Measurements from ENCODE around the gene CBLIF.
A peak's percentile ranks its signal among the peaks of the same experiment; 100 is the strongest.
"Not testable (repeated sequence)": the region's sequence is repeated elsewhere in the genome, so short reads cannot be mapped to it uniquely, and the experiment has no call there.

Gene CBLIF

DNA sequence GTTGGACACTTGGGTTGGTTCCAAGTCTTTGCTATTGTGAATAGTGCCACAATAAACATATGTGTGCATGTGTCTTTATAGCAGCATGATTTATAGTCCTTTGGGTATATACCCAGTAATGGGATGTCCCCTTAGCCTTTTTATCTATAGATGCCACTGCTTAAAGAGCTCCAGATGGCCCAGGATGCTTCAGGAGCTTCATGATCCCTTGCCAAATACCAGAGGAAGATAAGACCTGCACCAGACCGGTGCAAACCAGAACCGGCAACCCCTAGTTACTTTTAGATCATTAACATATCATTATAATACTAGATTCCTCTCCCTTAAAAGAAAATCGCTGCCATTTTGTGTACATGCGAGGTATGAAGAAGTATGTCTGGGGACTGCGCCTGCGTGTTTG is 3.1 kb upstream of the CBLIF start:
- H3K9me3 ChIP-seq (ENCODE audit: control insufficient read depth, insufficient read depth, low read length); H3K36me3 ChIP-seq (ENCODE audit: control insufficient read depth, insufficient read depth, low read length); H3K9ac ChIP-seq (ENCODE audit: low read depth, low read length); H3K27ac ChIP-seq (ENCODE audit: low read depth, low read length); H3K27me3 ChIP-seq (ENCODE audit: control insufficient read depth, insufficient read depth, low read length); H3K4me3 ChIP-seq (ENCODE audit: low read depth, low read length): not testable (repeated sequence)
- peaks cover 12% of the 10 kb centered on the region for H3K4me1 ChIP-seq (ENCODE audit: control insufficient read depth, insufficient read depth, low read length)

DNA sequence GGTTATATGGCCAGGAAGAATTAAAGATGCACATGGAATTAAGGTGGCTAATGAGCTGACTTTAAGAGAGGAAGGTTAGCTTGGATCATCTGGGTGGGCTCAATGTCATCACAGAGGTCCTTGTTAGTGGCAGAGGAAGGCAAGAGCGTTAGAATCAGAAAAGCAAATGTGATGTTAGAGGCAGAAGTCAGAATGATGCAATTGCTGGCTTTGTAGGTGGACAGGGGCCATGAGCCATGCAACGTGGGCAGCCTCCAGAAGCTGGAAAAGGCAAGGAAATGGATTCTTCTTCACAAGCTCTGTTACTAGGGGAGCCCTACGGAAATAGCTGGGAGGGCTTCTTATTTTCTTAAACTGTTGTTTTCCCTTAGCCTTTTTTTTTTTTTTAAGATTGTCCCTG is 2.3 kb upstream of the CBLIF start:
- Histone ChIP-seq H3K4me3 (ENCODE audit: low read depth, low read length) (no peak overlapping the region), H3K9me3 (ENCODE audit: control insufficient read depth, insufficient read depth, low read length) (no peaks in the 10 kb centered on the region), H3K4me1 (ENCODE audit: control insufficient read depth, insufficient read depth, low read length) (peaks cover 12% of the 10 kb centered on the region)

DNA sequence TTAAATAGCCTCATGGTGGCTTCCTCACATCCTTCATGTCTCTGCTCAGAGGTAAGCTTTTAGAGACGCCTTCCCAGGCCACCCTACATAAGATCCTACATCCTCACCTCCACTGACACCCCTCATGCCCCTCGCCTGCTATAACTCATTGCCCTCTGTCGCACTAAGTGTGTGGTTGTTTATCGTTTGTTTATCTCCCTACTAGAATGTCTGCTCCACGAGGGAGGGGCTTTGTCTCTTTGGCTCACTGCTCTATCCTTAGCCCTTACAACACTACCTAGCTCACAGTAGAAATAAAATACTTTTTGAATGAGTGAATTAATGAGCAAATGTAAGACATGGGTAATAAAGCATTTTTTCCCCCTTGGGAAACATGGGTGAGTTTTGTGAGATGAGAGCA is 1.3 kb upstream of the CBLIF start:
- Histone ChIP-seq H3K27me3 (ENCODE audit: control insufficient read depth, insufficient read depth, low read length) (no peaks in the 10 kb centered on the region), H3K36me3 (ENCODE audit: control insufficient read depth, insufficient read depth, low read length) (no peaks in the 10 kb centered on the region), H3K27ac (ENCODE audit: low read depth, low read length) (no peak overlapping the region), H3K4me3 (ENCODE audit: low read depth, low read length) (no peak overlapping the region), H3K4me1 (ENCODE audit: control insufficient read depth, insufficient read depth, low read length) (peaks cover 12% of the 10 kb centered on the region), H3K9me3 (ENCODE audit: control insufficient read depth, insufficient read depth, low read length) (no peaks in the 10 kb centered on the region), H3K9ac (ENCODE audit: low read depth, low read length) (no peak overlapping the region)

More for the DNA sequence above, 2.3 kb upstream of the CBLIF start:
- Histone ChIP-seq H3K9ac (ENCODE audit: low read depth, low read length) (no peak overlapping the region), H3K27ac (ENCODE audit: low read depth, low read length) (no peak overlapping the region), H3K36me3 (ENCODE audit: control insufficient read depth, insufficient read depth, low read length) (no peaks in the 10 kb centered on the region), H3K27me3 (ENCODE audit: control insufficient read depth, insufficient read depth, low read length) (no peaks in the 10 kb centered on the region)

DNA sequence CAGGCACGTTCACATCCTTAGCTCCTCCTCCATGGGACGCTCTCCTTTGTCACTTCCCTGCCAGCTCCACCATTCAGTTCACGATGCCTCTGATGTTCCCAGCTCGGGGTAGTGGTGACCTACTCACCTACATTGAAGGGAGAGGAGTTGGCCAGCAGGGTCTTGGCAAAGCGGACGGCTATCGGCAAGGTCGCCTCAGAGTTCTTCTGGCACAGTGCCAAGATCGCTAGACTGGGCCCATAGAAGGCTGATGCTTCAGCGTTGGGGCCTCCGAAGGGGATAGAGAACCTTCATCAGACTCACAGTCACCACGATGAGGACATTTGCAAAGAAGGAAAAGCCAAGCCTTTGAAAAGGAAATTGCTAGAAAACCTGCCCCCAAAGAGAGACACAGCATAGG is 3.0 kb downstream of the CBLIF start:
- no peaks in the 10 kb centered on the region for H3K27me3 ChIP-seq (ENCODE audit: control insufficient read depth, insufficient read depth, low read length)
- no peak overlapping the region for H3K4me3 ChIP-seq (ENCODE audit: low read depth, low read length)
- H3K9ac ChIP-seq (ENCODE audit: low read depth, low read length): no peak overlapping the region
- H3K9me3 ChIP-seq (ENCODE audit: control insufficient read depth, insufficient read depth, low read length): no peaks in the 10 kb centered on the region
- no peak overlapping the region for H3K27ac ChIP-seq (ENCODE audit: low read depth, low read length)
- H3K4me1 ChIP-seq (ENCODE audit: control insufficient read depth, insufficient read depth, low read length): peaks cover 12% of the 10 kb centered on the region
- no peaks in the 10 kb centered on the region for H3K36me3 ChIP-seq (ENCODE audit: control insufficient read depth, insufficient read depth, low read length)

DNA sequence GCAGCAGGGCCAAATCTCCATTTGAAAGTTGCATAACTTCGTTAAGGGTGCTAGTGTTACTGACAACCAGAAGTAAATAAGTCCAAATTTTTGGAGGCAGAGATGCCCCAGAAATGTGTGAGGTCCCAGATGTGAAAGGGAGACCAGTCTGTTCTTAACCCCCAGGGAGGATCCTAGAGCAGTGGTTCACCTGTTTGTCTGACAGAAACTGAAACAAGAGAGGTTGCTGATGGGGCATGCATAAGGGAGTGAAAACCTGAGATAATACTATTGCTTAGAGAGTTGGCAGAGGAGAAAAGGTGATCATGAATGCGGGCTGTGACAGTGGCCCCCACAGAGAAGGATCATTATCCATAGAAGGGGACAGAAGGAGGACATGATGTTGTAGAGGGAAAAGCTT is 3.8 kb downstream of the CBLIF start:
- no peak overlapping the region for H3K27ac ChIP-seq (ENCODE audit: low read depth, low read length)
- H3K4me3 ChIP-seq (ENCODE audit: low read depth, low read length): no peak overlapping the region
- peaks cover 8% of the 10 kb centered on the region for H3K4me1 ChIP-seq (ENCODE audit: control insufficient read depth, insufficient read depth, low read length)
- H3K27me3 ChIP-seq (ENCODE audit: control insufficient read depth, insufficient read depth, low read length): no peaks in the 10 kb centered on the region
- H3K9me3 ChIP-seq (ENCODE audit: control insufficient read depth, insufficient read depth, low read length): no peaks in the 10 kb centered on the region
- no peak overlapping the region for H3K9ac ChIP-seq (ENCODE audit: low read depth, low read length)
- no peaks in the 10 kb centered on the region for H3K36me3 ChIP-seq (ENCODE audit: control insufficient read depth, insufficient read depth, low read length)

DNA sequence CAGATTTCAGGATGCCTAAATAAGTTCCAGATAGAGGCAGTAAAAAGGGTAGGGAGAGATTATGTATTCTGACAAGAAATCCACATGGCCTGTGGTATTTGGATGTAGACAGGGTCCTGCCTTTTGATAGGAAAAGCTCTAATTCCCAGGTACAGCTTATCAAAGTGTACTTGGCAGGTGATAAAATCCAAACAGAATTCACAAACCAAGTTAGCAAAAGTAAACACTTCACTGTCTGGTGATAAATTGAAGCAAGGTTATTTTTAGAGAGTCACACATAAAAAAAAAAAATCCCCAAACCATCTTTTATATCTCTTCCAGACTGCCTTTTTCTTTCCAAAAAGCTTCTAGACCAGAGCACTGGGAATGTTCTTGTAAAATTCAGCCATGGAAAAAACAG is 5.7 kb downstream of the CBLIF start:
- H3K9ac ChIP-seq (ENCODE audit: low read depth, low read length): no peak overlapping the region
- H3K36me3 ChIP-seq (ENCODE audit: control insufficient read depth, insufficient read depth, low read length): no peaks in the 10 kb centered on the region
- no peaks in the 10 kb centered on the region for H3K27me3 ChIP-seq (ENCODE audit: control insufficient read depth, insufficient read depth, low read length)
- H3K4me3 ChIP-seq (ENCODE audit: low read depth, low read length): no peak overlapping the region
- no peaks in the 10 kb centered on the region for H3K9me3 ChIP-seq (ENCODE audit: control insufficient read depth, insufficient read depth, low read length)
- H3K4me1 ChIP-seq (ENCODE audit: control insufficient read depth, insufficient read depth, low read length): no peaks in the 10 kb centered on the region
- H3K27ac ChIP-seq (ENCODE audit: low read depth, low read length): no peak overlapping the region

DNA sequence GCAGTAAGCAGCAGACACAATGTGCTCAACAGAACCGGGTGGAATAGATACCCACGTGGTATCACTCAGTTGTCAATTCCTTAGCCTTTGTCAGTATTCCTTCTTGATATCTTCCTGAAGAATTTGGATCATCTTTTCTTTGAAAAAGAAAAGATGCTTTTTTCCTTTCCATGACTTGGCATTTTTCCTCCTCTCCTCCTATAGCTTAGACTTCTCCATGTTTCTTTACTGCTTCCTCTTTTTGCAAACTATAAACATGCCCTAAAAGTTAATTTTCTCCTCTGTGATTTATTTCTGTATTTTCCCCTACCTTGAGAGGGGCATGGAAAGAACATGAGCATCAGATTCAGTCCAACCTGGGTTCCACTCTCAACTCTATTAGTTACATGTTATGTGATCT is 11.7 kb downstream of the CBLIF start:
- H3K4me1 ChIP-seq (ENCODE audit: control insufficient read depth, insufficient read depth, low read length): no peaks in the 10 kb centered on the region
- no peak overlapping the region for H3K9ac ChIP-seq (ENCODE audit: low read depth, low read length)
- no peaks in the 10 kb centered on the region for H3K27me3 ChIP-seq (ENCODE audit: control insufficient read depth, insufficient read depth, low read length)
- H3K36me3 ChIP-seq (ENCODE audit: control insufficient read depth, insufficient read depth, low read length): no peaks in the 10 kb centered on the region
- no peaks in the 10 kb centered on the region for H3K9me3 ChIP-seq (ENCODE audit: control insufficient read depth, insufficient read depth, low read length)
- no peak overlapping the region for H3K4me3 ChIP-seq (ENCODE audit: low read depth, low read length)
- no peak overlapping the region for H3K27ac ChIP-seq (ENCODE audit: low read depth, low read length)

DNA sequence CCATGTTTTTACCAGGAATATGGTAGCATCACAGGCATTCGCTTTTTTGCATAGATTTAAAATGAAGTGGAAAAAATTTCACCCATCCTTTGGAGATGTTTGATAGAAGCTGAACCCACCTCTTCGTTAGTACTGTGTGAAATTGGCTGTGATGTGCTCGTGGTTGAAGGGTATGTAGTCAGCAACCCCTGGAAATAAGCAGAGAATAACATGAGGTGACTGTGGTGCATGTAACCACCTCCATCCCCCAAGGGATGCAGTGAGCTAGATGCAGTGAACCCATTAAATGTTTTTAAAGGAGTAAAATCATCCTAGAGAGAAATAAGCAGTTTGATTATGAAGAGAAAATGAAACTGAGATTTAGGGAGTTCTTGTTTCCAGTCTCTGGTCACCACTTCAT is 15.9 kb downstream of the CBLIF start:
- Histone ChIP-seq H3K27me3 (ENCODE audit: control insufficient read depth, insufficient read depth, low read length) (no peaks in the 10 kb centered on the region), H3K4me3 (ENCODE audit: low read depth, low read length) (no peak overlapping the region), H3K36me3 (ENCODE audit: control insufficient read depth, insufficient read depth, low read length) (no peaks in the 10 kb centered on the region), H3K27ac (ENCODE audit: low read depth, low read length) (no peak overlapping the region), H3K9me3 (ENCODE audit: control insufficient read depth, insufficient read depth, low read length) (no peaks in the 10 kb centered on the region), H3K9ac (ENCODE audit: low read depth, low read length) (no peak overlapping the region), H3K4me1 (ENCODE audit: control insufficient read depth, insufficient read depth, low read length) (no peaks in the 10 kb centered on the region)

DNA sequence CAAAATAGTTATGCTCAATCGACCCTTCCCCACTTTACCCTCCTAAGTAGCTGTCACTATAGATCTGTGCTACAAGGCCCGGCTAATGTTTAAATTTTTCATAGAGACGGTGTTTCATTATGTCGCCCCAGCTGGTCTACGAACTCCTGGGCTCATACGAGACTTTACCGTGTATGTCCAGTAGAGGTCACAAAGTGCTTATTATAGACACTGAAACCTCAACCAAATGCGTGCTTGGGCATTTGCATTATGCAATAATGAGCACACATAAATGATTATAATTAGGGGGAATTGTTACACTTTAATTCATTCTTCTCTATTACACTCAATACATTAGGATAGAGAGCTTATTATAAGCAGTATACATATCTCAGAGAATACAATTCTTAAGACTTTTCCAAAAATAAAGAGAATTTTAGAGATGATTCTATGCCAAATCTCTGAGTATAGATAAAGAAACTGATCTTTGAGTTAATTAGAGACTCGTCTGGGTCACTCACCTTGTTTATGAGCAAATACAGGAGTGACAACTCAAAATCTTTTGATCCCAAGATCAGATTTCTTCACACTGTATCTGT is 22.2 kb downstream of the CBLIF start:
- H3K9me3 ChIP-seq (ENCODE audit: control insufficient read depth, insufficient read depth, low read length): no peaks in the 10 kb centered on the region
- H3K9ac ChIP-seq (ENCODE audit: low read depth, low read length): no peak overlapping the region
- peaks cover 14% of the 10 kb centered on the region for H3K4me1 ChIP-seq (ENCODE audit: control insufficient read depth, insufficient read depth, low read length)
- H3K4me3 ChIP-seq (ENCODE audit: low read depth, low read length): no peak overlapping the region
- no peaks in the 10 kb centered on the region for H3K27me3 ChIP-seq (ENCODE audit: control insufficient read depth, insufficient read depth, low read length)
- no peak overlapping the region for H3K27ac ChIP-seq (ENCODE audit: low read depth, low read length)
- H3K36me3 ChIP-seq (ENCODE audit: control insufficient read depth, insufficient read depth, low read length): no peaks in the 10 kb centered on the region

DNA sequence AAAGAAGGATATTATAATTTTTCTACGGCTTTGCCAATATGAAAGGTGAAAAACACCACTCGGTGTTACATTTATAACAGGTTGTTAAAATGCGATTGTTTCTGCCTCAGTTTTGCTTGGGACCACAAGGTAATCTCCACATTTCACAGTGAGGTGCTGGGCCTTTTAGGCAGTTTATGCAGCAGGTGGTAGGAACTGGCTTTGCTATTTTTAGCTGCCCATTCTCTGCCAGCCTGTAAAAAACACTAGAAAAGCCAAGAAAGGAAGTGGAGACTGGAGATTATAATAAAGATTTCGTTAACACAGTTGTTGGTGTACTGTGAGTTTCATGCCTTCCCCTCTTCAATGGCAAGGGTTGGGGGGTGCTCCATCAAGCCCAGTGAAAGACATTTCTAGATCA is 26.7 kb downstream of the CBLIF start:
- no peaks in the 10 kb centered on the region for H3K27me3 ChIP-seq (ENCODE audit: control insufficient read depth, insufficient read depth, low read length)
- H3K27ac ChIP-seq (ENCODE audit: low read depth, low read length): no peak overlapping the region
- peaks cover 48% of the 10 kb centered on the region for H3K4me1 ChIP-seq (ENCODE audit: control insufficient read depth, insufficient read depth, low read length)
- H3K9ac ChIP-seq (ENCODE audit: low read depth, low read length): no peak overlapping the region
- H3K4me3 ChIP-seq (ENCODE audit: low read depth, low read length): no peak overlapping the region
- H3K36me3 ChIP-seq (ENCODE audit: control insufficient read depth, insufficient read depth, low read length): no peaks in the 10 kb centered on the region
- no peaks in the 10 kb centered on the region for H3K9me3 ChIP-seq (ENCODE audit: control insufficient read depth, insufficient read depth, low read length)

DNA sequence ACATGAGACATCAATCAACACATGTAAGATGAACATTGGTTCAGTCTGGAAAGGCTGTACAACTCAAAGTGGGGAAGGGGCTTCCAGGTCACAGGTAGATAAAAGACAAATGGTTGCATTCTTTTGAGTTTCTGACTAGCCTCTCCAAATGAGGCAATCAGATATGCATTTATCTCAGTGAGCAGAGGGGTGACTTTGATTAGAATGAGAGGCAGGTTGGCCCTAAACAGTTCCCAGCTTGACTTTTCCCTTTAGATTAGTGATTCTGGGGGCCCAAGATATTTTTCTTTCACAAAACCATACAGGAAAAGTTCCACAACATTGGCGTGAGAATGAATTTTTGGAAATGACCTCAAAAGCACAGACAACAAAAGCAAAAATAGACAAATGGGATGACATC is 28.9 kb downstream of the CBLIF start:
- Histone ChIP-seq H3K27ac (ENCODE audit: low read depth, low read length) (peak overlapping the region; percentile 86), H3K9ac (ENCODE audit: low read depth, low read length) (peak overlapping the region; percentile 50; the same call in 1 of the 2 replicates), H3K4me3 (ENCODE audit: low read depth, low read length) (peak overlapping the region; percentile 59; the same call in 1 of the 2 replicates), H3K4me1 (ENCODE audit: control insufficient read depth, insufficient read depth, low read length) (peaks cover 48% of the 10 kb centered on the region)
- not testable (repeated sequence) for H3K27me3 ChIP-seq (ENCODE audit: control insufficient read depth, insufficient read depth, low read length); H3K9me3 ChIP-seq (ENCODE audit: control insufficient read depth, insufficient read depth, low read length); H3K36me3 ChIP-seq (ENCODE audit: control insufficient read depth, insufficient read depth, low read length)

DNA sequence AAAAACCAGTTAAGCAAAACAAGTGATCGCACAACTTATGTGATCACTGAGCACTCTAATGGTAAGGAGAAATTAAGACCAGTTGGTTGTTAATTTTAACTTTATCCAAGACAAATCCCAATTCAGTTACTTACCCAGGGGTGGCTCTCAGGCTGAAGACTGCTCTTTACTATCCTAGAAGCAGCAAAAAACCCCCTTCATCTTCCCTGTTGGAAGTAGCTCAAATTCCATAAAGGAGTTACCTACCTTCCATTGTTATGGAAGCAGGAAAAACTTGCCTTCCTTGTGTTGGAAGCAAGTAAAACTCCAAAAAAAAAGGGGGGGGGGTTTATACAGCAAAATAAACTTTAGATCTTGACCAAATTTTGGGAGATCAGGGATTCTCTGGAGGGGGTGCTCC is 29.5 kb downstream of the CBLIF start:
- Histone ChIP-seq H3K36me3 (ENCODE audit: control insufficient read depth, insufficient read depth, low read length) (no peaks in the 10 kb centered on the region), H3K27me3 (ENCODE audit: control insufficient read depth, insufficient read depth, low read length) (no peaks in the 10 kb centered on the region), H3K9me3 (ENCODE audit: control insufficient read depth, insufficient read depth, low read length) (no peaks in the 10 kb centered on the region), H3K4me1 (ENCODE audit: control insufficient read depth, insufficient read depth, low read length) (peaks cover 55% of the 10 kb centered on the region), H3K9ac (ENCODE audit: low read depth, low read length) (peak overlapping the region; percentile 50), H3K4me3 (ENCODE audit: low read depth, low read length) (peak overlapping the region; percentile 59), H3K27ac (ENCODE audit: low read depth, low read length) (peak overlapping the region; percentile 86)
